Measurements from ENCODE around the gene ZNF248.

- TF ChIP-seq CTCF (IDR thresholded peaks at IDR 0.05; ENCODE audit: low read depth, low read length, missing input control): no peak
- TF ChIP-seq MAX (IDR thresholded peaks at IDR 0.05): no peak
- no peak for TF ChIP-seq JUND (IDR thresholded peaks at IDR 0.05)
These were observed 13.7 kb upstream of the ZNF248 start for GRCh38 chr10:37871143-37871542.
